ENCODE results near the gene ZNF691.
"Not testable (repeated sequence)": the region's sequence is repeated elsewhere in the genome, so short reads cannot be mapped to it uniquely, and the experiment has no call there.

The ZNF691 gene

DNA sequence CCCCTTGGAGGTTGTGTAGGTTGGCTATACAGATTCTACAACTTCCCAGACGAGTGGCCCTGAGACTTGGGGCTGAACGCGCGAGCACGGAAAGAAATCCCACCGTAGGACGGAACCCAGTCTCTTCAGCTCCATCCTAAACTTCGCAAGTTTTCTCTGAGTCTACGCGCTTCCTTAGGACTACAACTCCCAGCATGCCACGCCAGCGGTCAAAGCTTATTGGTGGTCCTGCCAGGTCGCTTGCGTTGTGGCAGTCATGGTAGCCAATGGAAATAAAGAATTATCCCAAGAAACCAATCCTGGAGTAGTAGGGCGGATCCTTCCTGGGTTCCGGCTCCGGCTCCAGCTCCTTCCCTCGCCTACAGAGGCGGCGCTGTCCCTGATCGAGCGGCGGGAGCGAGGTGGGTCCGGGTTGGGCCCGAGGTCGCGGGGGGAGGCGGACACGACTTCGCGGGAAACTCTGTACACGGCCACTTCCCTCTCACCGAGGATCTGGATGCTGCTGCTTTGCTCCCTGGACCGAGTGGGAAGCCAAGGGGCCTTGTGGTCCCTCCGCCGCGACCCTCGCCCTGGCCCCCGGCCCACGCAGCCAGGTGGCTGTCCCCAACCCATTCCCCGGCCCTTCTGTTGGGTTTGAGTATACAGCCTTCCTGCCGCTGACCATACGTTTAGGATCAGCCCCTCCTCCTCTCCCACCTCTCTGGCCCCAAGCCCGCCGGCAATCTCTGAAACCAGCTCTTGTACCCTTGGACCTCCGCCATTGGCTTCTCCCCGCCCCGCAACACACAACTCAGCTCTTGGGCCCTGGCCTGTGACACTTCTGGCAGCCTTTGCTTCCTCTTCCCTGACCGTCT, at the start of gene ZNF691:
Gene ZNF691, plus strand, starts transcription at position 357 of the 854 bp plus-strand sequence. CDS start 3,046 bp downstream, outside the sequence.
- peak; percentile 74 for DNase-seq (ENCODE audit: low read depth)

DNA sequence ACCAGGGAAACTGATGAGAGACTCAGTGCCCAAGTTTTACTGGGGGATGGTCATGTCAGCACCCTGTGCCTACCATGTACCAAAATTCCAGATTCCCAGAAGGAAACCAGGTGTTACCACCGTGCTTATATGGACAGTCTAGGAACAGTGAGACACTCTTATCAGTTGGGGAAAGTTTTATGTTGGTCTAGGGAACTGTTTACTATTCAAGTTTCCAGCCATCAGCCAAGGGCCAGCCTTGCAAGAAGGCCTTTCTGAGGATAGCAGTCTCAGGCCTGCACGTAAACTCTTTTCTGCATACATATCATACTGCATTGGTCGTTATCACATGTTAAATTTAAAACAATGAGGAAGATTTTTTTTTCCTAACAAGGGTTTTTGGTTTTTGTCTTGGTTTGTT, 49.0 kb upstream of the ZNF691 start:
- DNase-seq (ENCODE audit: low read depth): no peak

GRCh38 chr1:42797979-42798378, 48.4 kb upstream of the ZNF691 start:
- no peak for DNase-seq (ENCODE audit: low read depth)

DNA sequence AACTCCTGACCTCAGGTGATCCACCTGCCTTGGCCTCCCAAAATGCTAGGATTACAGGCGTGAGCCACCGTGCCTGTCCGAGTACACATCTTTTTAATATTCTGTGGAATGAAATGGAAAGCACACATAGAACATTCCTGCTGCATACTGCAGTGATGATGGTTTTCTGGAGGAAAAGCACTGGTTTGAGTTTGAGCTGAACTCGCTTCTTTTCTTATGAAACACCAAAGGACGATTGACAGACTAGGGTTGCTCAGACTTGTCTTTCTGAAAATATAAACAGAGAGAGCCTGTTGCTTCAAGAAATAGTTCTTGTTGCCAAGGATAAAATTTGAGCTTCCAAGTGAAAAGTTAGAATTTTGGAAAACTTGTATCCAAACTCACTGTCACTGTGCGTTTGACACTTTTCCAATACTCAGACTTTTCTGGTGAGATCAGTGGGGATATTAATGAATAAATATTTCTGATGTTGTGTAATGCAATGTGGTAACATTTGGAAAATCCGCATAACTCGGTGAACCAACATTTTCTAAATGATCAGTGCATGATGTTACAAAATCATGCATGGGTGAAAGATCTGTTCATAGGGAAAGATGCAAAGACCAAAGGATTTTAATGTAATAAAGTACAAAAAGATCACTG, 44.5 kb upstream of the ZNF691 start:
- no peak for DNase-seq (ENCODE audit: low read depth)

DNA sequence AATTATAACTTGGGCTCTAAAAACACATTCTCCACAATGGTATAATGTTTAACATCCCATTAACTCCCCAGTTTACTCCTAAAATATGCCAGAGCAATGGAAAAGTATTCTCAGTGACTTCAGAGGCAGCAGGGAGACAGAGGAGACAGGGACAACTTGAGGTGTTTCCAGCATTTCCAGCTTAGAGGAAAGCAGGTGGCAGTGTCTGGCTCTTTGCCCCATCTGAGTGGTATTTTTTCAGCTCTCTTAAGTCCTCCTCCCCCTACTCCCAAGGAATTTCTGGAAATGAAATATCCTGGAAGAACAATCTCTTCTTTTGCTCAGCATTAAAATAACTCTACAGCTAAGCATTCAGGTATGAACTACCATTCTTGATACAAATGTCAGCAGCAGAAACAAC, 40.2 kb upstream of the ZNF691 start:
- DNase-seq (ENCODE audit: low read depth): no peak

- no peak for DNase-seq (ENCODE audit: low read depth)
Measured at GRCh38 chr1:42806593-42806992, 39.8 kb upstream of the ZNF691 start.

DNA sequence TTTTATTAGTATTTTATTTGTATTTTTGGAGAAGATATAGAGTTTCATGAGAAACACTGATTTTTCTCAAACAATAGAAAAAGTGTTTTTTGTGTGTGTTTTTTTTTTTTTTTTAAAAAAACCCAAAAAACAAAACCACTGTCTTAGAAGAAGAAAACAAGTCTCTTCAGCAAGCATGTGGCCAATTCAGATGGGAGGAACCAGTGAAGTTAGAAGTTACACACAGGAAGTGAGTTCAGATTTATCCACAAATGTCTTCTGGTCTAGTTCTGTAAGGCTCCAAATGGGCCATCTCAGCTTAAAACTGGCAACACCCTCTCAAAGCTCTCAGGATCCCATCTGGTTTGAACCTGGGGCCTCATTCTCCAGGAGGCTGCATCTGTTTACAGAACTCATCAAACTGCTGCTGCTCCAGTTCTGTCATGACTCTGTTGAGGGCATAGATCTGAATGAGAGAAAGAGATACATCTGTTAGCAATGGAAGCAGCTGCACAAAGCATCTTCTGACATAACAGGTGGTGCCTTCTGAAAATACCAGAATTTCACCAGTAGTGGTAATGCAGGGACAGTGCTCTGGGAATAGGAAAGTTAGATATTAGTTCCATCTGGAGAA, 39.3 kb upstream of the ZNF691 start:
- DNase-seq (ENCODE audit: low read depth): no peak

GRCh38 chr1:42814815-42815214, 31.6 kb upstream of the ZNF691 start:
- not testable (repeated sequence) for DNase-seq (ENCODE audit: low read depth)

DNA sequence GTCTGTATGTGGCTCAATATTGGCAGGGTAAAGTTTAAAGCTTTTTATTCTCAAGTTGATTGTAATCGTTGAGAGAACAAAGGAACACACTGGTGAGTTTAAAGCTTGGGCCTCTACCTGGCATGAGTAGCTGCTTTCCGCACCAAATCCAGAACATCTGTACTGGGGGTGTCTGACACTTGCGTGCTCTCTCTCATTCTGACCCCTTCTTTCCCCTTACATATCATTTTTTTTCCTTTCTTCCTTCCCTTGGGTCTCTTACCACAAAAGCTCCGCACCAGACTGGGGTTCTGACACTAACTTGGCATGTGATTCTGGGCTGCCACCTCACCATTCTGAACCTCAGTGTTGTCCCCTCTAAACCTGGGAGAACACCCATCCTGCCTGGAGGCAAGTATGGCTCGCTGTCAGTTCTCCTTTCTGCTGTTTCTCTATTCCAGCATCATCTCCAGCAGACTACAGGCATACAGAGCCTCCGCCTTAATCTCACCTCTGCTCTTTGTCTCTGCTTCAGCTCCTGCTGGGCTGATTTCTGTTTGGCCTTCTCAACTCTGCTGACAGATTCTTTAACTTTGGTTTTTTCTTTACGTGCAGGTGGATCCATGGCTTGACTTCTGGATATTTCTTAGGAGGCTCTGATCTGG, 30.4 kb upstream of the ZNF691 start:
- no peak for DNase-seq (ENCODE audit: low read depth)

GRCh38 chr1:42816585-42817439, 29.6 kb upstream of the ZNF691 start, which contains the start of the genes ERMAP and SVBP:
TSS of gene ERMAP (plus strand) at chr1:42817122. CDS start at chr1:42830449, 13,327 bp downstream.
TSS of gene SVBP (minus strand) at chr1:42817397. CDS start at chr1:42816544, 853 bp downstream.
- DNase-seq (ENCODE audit: low read depth): peak; percentile 87

- DNase-seq (ENCODE audit: low read depth): no peak
Measured at GRCh38 chr1:42817440-42817767, 29.0 kb upstream of the ZNF691 start.

- no peak for DNase-seq (ENCODE audit: low read depth)
Measured at GRCh38 chr1:42817976-42818375, 28.4 kb upstream of the ZNF691 start.

GRCh38 chr1:42820813-42821212, 25.6 kb upstream of the ZNF691 start:
- no peak for DNase-seq (ENCODE audit: low read depth)

DNA sequence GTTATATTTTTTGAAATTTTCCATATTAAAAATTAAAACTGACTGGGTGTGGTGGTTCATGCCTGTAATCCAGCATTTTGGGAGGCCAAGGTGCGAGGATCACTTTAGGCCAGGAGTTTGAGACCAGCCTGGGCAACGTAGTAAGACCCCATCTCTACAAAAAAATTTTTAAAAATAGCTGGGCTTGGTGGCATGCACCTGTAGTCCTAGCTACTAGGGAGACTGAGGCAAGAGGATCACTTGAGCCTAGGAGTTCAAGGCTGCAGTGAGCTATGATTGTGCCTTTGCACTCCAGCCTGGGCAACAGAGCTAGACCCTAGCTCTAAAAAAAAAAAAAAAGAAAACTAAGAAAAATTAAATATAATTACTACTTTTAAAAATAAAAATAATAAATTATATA, 24.7 kb upstream of the ZNF691 start:
- no peak for DNase-seq (ENCODE audit: low read depth)

DNA sequence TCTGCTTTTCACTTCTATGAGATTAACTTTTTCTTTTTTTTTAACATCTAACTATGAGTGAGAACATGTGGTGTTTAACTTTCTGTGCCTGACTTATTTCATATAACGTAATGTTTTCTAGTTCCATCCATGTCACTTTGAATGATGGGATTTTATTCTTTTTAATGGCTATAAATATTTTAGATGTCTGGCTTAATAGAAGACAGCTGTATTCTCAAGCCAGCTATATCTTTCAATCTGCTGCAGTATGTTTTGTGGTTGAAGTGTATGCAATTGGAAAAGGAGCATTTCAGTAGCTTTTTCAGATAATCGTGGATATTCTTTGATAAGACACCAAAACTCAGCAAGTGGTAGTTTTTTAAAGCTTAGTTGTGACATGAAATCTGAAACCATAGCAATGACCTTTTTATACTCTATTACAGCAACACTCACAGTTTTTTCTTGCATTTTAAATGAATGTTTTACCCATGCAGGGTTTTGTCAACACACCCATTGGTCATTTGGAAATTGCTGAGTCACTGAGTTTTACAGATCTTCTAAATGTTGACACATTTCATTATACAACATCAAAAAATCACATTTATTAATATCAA, 23.5 kb upstream of the ZNF691 start:
- no peak for DNase-seq (ENCODE audit: low read depth)

DNA sequence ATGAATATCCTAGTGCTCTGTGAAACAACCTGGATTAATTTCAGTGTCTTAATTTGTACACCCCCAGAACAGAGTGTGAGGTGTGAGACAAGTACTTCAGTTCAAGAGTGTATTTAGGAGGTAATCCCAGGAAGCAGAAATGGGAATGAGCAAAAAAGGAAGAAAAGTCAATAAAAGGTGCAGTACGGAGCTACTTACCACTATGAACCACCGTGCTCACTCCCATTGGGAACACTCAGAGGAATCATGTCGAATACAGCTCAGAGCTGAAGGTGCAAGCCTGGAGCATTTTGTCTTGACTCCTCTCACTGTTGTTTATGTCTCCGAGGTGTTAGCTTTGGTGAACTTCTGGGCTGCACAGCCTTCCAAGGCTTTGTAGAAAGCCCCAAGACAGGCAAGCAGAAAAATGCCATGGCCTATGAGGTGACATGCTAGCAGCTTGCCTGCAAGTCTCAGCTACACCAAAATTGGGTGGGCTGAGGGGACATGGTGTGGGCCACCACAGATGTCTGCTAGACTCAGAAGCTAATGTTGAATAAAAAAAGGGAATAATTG, 21.9 kb upstream of the ZNF691 start:
- no peak for DNase-seq (ENCODE audit: low read depth)

DNA sequence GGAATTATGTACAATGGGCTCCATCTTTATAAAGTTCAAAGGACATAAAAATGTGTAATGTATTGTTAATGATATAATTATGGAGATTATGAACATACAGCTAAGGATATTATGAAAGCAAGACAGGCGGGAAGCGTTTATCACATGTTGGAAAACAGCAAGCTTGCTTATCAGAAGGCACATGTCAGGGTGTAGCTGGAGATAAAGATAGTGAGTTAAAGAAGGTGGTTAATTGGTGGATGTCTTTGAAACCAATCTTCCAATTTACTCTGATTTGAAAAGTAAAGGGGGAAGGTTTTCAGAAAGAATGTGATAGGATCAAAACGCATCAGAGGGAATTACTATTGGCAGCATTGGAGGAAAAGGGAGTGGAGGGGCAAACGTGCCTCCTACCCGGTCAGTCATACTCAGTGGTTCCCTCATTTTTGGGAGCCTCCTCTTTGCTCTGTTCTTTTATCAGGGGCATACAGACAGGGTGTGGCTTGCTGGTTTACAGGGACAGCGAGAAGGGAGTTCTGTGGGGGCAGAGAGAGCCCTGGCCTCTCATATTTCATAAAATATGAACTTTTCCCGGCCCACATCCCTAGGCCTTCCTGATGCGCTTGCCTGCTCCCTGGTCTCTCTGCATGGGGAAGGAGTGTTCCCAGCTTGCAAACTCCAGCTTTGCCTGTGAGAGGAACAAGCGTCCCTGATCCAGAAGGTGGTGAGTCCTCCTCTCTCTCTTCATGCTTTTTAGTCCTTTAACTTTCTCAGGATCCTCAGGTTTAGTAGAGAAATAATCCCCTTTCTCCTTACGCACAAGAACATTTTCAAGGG, 21.2 kb upstream of the ZNF691 start:
- no peak for DNase-seq (ENCODE audit: low read depth)

GRCh38 chr1:42830631-42831030, 15.8 kb upstream of the ZNF691 start:
- DNase-seq (ENCODE audit: low read depth): no peak

- no peak for DNase-seq (ENCODE audit: low read depth)
Measured at GRCh38 chr1:42831273-42831672, 15.1 kb upstream of the ZNF691 start.

Data from stimulated activated CD8-positive, alpha-beta memory T cell treated with anti-CD3 and anti-CD28 coated beads, Interleukin-15, amount 100 ng/mL, for 1 hour (primary cell).